RPMI8226 (cell line): ENCODE results near the gene COG7.
"Not testable (repeated sequence)": the region's sequence is repeated elsewhere in the genome, so short reads cannot be mapped to it uniquely, and the experiment has no call there.

Source experiments
- DNase-seq: peaks from one replicate; pipeline ENCODE4 v3.0.0-alpha.2; 2015

The COG7 gene

DNA sequence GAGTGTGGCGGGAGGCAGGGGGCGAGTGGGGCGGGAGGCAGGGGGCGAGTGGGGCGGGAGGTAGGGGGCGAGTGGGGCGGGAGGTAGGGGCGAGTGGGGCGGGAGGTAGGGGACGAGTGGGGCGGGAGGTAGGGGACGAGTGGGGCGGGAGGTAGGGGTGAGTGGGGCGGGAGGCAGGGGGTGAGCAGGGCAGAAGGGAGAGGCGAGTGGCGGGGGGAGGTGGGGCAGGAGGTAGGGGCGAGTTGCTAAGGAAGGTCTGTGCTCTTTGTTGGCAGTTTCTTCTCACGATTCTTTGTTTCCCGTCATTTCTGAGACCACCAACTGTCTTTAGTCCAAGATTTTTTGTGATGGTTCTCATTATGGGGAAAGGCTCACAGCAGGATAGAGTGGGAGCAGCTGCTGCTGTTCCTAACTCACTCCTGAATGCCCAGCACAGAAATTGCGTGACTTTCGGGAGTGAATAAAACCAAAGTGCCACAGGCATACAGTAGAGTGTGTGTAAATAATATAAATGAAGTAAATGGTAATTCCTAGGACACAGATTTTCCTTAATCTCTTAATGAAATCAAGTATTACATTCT lies 44.7 kb downstream of the COG7 start:
- no peak for DNase-seq

DNA sequence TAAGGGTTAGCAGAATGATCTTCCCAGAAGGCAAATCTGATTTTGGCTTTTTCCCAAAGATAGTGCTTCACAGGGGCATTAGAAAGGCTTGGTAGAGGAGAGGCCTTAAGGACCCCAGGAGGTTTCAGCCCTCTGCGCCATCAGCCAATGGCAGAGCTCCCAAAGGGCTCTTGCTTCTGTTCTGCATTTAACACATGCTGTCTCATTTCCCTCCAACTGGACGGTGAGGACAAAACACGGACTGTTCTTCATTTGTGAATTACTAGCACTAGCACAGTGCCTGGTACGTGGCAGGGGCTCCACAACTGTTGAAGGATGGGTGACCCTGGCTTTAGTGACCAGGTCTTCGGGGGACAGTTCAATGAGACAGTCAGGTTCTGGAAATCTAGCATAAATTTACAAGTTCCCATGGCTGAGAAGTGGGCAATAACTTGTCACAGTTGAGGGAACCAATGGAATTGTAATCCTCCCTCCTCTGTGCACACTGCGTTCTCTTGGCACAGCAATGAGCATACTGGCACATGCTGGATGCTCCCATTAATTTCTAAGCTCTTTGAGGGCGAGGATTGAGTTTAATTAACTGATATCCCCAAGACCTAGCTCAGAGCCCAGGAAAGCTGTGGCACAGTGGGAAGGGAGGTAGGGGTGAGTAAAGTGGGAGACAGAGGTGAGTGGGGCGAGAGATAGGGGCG lies 45.4 kb downstream of the COG7 start:
- DNase-seq, result no peak

DNA sequence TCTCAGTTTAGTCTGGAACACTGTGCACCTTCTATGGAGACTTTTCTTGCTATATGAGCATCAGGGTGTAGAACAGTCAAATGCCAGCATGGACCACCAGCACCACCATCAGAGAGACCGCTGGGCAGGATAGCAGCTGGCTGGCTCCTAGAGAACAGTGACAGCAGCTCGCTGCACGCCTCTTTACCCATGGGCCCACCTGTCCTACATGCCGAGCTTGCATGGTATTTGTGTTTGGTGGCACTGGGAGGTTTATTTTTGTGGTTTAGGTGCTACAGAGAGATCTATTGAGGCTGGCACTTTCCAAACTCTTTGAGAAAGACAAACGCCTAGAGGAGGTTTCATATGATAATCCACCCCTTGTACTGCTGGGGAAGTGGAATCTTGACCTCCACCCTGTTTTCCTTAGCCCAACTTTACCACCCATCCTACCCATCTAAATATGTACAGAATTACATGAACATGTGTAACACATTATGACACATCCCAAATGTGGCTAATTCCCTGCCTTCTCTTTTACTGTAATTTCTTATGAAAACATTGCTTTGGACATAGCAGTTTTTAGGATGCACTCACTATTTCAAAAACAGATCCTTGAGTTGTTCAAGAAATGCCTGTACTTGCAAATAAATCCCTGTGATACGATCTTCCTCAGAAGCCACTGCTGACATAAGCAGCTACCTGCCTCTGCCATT lies 46.3 kb downstream of the COG7 start:
- no peak for DNase-seq

DNA sequence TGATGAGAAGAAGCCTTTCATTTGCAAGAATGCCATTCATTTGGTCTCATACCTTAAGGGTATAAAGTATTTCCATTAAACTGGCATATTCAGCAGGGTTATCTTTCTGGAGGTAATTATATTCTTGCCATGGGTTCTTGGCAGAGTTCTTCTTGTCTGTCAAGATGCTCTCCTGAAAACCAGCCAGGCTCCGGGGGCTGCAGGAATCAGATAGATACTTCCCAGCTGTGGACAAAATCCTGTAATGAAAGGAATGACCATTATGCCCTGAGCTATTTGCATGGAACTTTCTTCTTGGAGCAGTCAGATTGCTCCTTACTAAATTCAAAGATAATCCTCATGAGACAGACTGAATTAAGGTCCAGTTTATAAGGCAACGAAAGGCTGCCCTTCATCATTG lies 47.0 kb downstream of the COG7 start:
- DNase-seq, result no peak

DNA sequence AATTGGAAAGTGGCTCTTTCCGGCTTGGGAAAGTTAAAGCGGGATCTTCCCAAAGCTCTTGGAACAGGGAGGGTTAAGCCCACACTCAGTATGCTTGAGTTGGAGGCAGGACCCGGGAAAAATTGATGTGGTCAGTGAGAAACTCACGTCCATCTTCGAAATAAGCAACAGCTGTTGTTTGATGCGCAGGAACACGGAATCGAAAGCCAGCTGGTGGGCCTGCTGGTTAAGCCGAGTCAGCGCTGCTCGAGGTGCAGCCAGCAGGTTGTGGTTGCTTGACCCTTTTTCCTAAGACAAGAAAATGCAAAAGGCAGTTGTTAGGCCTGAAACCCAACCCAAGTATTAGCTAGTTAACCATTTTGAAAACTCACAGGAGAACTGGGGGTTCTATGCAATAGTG lies 49.4 kb downstream of the COG7 start:
- peak; percentile 96 for DNase-seq

DNA sequence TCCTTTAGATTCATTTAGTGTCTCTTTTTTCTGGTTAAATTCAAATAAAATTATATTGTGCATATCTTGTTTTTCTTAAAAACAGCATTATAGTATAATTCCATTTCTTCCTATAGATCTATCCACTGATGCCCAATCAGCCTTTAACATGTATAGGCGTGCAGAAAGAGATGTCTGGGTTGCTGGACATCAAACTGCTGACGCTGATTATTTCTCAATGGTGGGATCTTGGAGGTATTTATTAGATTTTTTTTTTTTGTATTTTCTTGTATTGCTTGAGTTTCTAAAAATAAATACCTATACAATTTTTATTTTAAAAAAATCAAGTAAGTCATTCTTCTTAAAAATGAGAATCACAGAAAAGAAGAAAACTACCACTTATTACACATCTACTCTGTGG lies 50.9 kb downstream of the COG7 start:
- no peak for DNase-seq

DNA sequence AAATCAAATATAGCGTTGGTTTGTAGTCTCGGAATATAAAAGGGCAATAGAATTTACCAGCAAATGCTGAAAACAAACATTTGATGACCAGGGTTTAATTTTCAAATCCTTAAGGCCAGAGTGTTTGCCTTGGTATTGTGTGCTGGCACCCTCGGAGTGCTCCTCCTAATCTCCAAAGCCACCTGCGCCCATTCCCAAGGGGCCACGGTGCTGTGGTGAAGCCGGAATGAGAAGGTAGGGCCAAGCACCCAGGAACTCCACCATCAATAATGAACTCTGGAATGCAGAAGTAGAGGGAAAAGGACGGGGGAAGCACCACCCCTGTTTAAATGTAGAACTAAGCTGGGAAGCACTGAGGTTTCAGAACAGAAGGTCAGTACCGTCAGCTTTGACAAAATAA lies 51.9 kb downstream of the COG7 start:
- DNase-seq, result no peak

DNA sequence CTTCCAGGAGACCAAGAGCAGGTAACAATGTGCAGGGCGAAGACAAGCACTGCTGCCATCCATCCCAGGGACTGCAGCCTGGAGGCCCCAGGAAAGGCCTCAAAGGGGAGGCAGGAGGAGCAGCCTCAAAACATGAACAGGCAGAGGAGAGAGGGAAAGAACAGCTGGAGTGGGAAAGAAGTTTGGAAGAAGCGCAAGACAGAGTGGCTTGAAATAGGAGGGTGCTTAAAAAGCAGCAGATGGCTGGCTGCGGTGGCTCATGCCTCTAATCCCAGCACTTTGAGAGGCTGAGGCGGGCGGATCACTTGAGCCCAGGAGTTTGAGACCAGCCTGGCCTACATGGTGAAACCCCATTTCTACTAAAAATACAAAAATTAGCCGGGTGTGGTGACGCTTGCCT lies 52.5 kb downstream of the COG7 start:
- not testable (repeated sequence) for DNase-seq

DNA sequence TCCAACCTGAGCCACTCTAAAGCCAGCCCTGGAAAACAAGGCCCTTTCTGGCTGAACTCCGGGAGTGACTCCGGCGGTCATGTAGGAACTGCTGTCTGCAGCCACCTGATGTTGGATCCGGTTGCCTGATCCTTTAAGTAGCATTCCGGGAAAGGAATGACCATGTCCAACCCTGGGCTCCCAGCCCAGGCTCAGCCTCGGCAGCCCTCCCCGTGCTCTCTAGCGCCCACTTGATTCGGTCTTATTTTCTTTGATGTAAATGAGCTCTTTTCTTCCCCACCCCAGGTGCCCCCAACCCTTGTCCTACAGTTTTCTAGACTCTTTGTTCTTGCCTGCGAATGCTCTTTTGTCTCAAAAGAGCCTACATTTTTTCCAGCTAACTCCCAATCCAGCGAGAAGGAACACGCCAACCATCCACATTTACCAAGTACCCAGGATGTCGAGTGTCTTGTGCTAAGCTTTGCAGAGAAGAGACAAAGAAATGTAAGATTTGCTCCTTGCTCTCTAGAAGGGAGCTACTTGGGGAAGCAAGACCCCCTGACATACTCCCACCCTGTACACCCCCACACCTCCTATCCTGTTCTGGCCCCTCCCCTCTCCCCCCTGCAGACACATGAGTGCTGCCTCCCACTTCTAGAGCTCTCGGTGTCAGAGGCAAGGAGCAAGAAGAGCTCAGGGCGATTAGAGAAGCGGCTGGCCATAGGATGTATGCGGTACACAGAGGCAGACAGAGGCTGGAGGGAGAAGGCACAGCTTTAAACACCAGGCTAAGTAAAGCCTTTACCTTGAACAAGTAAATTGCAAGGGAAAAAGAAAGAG lies 53.8 kb downstream of the COG7 start:
- DNase-seq, result no peak

DNA sequence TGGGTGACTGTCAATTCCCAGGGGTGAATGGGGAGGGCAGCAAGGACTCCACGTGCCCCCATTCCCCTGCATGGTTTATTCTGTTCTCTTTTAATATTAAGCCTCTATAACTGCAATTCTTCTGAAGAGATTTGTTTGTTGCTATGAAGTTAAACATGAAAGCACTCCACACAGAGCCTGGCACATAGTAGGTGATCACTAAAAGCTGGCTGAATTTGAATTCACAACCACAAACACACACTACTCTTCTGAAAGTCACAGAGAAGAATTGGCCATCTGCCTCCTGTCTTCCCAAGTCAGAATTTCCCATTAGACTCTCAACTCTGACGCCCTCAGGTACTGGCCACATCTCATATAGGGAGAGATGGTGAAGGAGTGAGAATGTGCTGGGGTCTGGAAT lies 55.5 kb downstream of the COG7 start:
- no peak for DNase-seq

DNA sequence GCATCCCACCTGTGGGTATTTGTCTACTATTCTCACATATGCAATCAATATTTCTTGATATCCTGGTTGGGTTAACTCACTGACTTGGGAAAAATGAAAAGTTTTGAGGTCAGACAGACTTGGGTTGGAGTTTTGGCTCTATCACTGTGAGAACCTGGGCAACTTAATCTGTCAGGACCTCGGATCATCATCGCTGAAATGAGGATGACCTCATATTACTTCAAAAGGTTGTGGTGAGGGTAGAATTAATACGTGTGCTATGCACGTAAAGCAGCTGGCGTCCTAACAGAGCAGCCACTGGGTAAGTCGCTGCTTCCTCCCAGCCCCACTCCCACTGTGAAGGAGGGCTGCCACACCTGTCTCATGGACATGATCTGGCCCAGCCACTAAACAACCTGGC lies 57.3 kb downstream of the COG7 start:
- DNase-seq, result no peak

DNA sequence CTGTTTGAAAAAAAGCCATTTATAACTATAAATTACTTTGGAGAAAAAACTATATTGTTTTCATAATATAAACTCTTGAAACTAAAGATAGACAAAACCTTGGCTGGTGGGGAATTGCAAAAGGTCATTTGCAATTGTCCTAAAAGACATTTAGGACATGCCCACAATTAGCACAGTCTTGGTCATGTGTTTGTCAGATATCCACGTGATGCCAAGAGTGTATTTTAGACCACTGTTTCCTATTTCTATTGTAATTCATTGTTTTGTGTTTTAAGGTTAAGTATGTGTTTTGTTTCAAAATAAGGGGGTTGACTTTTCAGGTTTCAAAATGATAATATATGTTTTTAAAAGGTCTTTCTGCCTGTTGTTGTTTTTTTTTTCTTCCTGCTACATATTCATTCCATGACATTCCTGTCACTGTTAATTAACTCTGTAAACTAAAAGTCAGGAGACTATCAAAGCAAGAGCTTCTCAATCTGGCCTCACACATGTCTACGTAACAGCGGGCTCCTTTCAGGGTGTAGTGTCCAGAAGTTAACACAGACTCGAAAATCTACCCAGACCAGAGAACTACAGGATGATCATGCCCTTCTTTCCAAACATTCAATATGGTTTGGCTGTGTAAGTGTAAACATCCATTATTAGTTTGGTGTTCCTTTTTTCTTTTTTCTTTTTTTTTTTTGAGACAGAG lies 58.7 kb downstream of the COG7 start:
- DNase-seq, result no peak

DNA sequence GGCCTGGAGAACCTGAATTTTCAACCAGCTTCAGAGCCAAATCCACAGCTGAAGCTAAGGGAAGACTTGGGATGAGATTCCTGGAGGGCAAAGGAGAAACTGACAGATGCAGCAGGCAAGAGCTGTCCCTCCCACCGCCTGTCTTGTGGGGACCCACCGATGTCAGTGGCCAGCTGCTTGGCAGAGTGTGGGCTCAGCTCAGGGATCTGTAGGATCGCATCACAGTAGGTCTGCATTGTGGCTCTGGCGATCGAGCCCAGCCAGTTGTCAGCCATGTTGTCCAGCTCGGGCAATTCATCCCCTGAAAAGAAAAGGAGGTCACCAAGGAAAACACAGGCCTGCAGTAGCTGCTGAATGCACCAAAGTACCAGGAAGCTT lies 60.8 kb downstream of the COG7 start:
- no peak for DNase-seq

DNA sequence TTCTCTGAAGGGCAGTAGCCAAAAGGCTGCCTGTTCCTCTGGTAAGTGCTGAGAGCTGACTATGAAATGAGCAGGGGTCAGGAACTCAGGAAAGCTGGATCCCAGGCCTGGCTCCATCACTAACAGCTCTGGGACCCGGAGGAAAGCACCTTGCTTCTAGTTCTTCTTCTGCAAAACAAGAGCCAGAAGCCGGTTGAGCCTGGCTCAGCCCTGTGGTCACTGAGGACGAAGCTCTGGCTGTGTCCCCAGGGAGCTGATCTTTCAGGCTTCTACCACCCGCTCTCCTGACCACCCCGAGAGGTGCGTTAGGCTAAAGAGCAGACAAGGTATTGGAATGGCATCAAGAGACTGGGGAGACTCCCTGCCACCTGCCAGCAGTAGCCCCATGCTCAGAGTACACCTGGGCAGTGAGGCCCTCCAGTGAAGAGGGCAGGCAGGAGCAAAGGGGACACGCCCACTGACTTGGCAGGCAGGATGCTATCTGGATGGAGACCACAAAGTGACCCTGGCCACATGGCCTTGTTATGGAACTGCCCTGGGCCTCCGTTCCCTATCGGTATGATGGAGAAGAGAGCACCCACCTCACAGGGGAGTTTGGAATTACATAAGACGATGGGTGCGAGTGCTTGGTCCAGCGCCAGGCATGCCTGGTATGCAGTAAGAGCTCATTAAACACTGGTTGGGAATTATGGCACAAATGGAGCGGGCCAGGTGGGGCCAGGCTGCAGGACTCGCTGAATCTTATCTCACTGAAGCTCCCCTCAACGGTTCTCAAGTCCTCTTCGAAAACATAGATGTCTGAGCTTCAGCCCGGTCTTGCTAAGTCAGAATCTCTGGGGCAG lies 61.4 kb downstream of the COG7 start:
- DNase-seq, result no peak

DNA sequence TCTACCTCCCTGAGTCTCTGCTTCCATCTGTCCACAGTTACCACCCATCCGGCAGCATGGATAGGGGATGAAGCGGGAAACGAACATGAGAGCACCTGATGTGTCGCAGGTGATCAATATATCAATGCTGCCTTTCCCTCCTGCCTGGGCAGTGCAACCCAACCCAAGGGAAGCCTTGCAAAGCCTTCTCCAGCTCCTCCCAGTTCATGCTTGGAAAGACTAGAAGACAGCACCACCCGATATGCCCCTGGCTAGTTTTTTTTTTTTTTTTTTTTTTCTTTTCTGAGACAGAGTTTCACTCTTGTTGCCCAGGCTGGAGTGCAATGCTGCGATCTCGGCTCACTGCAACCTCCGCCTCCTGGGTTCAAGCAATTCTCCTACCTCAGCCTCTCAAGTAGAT lies 63.1 kb downstream of the COG7 start:
- not testable (repeated sequence) for DNase-seq

DNA sequence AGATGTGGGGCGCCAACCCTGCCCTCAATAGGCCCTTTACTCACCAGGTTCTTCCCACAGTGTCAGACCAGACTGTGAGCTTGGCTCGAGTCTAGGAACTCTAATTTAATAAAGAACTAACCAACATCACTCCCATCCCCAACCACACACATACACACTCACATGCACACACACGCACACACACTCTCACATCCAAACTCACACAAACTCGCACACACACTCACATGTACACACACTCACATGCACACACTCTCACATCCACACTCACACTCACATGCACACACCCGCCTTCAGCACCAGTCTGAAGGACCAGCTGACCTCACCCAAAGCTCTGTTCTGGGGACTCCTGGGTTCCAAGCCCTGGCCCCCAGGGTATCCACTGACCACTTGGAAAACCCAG lies 63.8 kb downstream of the COG7 start:
- no peak for DNase-seq

DNA sequence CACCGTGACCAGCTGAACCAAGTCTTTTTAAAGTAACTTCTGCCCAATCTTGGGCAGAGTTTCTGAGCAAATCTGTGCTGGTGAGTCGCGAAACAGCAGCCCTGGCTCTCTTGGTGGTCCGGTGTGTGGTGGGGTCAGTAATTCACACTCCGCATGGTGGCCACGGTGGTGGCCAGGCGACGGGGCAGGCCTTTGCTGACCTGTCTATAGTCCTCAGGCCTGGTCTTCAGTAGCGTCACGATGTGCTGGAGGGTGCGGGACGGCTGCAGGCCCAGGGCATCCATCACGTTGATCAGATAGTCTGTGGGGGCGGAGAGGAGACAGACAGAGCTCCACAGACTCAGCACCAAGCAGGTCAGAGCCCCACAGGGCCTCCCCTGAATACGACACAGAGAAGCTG lies 64.2 kb downstream of the COG7 start:
- DNase-seq, result no peak

DNA sequence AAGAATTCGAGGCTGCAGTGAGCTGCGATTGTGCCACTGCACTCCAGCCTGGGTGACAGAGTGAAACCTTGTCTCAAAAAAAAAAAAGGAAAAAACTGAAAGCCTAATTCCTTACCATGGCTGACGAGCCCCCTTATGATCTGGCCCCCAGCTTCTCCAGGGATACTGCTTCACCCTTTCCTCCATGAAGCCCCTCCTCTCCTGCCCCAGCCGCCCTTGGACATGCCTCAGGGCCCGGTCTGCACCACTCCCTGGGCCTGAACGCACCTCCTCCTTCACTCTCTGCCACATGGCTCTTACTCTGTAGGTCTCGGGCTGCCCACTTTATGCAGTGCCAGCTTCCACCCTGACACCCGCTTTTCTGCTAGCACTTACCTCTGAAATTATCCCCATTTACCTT lies 65.3 kb downstream of the COG7 start:
- no peak for DNase-seq

DNA sequence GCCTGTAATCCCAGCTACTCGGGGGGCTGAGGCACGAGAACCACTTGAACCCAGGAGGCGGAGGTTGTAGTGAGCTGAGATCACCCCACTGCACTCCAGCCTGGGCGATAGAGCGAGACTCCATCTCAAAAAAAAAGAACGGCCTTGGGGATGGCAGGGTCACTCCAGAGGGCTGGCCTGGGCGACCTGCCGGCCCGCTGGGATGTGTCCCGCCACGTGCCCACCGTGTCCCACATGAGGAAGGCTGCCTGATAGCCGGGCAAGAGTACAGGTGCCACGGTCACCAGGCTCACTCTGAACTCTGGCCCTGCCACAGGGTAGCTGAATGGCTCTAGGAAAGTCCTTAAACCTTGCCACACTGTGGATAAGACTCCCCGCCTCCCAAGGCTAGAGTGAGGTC lies 67.5 kb downstream of the COG7 start:
- no peak for DNase-seq

DNA sequence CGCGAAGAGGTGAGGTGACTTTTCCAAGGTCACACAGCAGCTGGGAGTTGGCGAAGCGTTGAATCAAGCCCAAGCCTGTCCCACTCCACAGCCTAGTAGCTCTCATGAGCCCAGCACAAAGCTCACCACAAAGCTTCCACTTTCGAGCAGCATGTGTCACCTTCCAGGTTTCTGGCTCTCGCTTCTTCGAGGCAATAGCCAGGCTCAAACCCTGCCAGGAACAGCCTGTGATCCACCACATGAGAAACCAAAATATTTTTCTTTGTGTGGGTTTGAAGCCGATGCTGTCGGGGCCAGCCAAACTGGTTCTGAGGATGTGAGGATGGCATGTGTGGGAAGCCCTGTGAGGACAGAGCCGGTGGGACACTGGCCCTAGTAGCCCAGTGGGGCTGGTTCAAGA lies 68.1 kb downstream of the COG7 start:
- no peak for DNase-seq

DNA sequence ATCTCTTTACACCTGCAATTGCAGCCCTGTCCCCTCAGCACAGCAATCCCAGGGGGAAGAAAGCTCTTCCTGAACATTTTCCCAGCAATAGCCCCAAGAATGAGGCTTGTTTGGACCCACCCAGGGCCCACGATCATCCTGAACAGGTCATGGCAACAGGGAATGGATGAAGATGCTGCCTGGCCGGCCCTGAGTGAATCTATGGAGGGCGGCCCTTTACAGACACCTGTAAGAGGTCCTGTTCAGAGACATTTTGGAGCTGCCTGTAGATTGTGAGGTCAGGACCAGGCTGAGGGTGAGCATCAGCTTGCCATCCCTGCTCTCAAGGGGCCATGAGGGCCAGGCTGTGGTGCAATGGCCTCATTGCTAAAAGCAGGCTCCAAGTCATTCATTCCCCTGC lies 69.1 kb downstream of the COG7 start:
- no peak for DNase-seq

DNA sequence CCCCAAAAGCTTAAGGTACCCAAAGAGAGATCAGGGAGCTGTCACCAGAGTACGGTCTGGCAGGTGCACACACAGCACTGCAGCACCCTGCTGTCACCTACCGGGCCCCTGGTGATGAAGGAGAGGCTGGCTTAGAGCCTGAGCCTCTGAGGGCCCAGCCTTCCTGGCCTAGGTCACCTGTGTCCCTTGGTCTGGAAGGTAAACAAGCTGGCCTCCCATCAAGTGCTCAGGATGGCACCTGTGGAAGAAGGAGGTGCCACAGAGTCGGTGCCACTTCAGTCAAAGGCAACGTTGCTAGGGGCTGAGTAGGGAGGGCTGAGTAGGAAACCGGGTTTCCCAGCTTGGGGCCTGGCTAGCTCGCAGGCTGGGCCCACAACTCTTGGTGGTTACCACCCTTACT lies 70.7 kb downstream of the COG7 start:
- DNase-seq, result no peak
